ENCODE measurements around the gene TDG.

Gene TDG

DNA sequence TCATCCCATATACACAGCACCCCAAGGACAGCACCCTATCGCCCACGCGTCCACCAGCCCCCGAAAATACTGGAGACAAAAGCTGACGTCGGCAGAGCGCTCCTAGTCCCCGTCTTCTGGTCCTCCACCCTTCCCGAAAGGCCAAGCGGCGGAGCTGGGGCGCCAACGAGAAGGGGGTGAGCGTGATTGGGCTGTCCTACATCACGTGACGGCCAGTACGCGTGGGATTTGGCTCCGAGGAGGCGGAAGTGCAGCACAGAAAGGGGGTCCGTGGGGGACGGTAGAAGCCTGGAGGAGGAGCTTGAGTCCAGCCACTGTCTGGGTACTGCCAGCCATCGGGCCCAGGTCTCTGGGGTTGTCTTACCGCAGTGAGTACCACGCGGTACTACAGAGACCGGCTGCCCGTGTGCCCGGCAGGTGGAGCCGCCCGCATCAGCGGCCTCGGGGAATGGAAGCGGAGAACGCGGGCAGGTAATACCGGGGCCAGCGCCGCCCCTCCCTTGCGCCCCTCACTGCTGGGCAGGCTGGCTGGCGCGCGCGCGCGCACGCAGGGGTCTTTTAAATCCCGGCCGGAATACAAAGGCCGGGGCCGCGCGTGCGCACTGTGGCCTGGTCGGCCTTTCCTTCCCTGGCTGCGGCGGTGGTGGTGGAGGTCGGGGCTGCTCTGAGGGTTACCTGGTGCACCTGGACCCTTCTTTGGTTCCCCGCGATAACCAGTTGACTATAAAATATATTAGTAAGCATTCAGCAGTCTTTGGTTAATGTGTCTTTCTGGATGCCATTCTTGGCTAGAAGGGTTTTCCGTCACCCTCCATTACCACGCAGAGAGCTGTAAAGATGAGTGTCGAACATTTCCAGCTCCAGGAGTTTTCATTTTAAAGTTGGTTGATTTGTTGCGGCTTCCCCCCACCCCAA lies at the start of gene TDG:
Gene TDG (plus strand): TSS at position 283 of the 915 bp plus-strand sequence. CDS start 166 bp downstream, at position 449.
- peak; percentile 96 for DNase-seq (ENCODE audit: low read depth, low spot score)

DNA sequence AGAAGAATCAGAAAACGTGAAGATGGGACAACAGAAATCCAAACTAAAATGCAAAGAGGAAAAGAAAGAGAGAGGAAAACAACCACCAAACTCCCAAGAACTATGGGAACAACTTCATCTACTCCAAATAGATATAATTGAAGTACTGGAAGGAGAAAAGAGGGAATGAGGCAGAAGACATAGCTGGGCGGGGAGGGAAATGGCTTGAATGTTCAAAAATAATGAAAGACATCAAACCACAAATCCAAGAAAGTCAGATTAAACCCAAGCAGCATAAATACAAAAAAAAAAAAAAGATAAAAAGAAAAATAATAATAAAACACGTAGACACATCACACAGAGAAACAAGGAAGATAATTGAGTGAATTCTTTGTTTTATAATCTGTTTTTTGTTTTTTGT lies 47.8 kb upstream of the TDG start:
- no peak for DNase-seq (ENCODE audit: low read depth, low spot score)

DNA sequence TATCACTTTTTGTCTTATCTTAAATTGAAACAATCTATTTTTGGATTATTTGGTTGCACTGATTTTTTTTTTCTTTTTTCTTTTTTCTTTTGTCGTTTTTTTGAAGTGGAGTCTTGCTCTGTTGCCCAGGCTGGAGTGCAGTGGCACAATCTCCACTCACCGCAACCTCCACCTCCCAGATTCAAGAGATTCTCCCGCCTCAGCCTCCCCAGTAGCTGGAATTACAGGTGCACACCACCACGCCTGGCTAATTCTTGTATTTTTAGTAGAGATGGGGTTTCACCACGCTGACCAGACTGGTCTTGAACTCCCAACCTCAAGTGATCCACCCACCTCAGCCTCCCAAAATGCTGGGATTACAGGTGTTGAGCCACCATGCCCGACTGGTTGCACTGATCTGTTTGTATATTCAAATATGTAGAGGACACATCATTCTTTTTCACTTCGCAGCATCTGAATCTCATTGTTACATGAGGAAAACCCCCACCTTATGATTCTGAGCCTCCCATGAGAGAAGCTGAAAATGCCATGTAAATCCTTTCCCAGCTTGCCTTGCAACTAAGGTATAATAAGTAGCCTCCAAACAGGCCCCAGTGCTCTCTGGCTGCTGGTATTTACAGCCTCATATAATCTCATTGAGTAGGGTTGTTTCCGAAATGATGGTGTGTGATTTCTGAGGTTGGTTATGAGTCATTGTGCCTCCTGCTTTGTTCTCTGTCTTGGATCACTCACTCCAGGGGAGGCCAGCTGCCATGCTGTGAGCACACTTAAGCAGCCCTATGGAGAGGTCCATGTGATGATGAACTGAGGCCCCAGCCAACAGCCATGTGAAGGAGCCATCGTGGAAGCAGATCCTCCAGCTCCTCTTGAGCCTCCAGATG lies 40.7 kb upstream of the TDG start:
- DNase-seq (ENCODE audit: low read depth, low spot score), result no peak

DNA sequence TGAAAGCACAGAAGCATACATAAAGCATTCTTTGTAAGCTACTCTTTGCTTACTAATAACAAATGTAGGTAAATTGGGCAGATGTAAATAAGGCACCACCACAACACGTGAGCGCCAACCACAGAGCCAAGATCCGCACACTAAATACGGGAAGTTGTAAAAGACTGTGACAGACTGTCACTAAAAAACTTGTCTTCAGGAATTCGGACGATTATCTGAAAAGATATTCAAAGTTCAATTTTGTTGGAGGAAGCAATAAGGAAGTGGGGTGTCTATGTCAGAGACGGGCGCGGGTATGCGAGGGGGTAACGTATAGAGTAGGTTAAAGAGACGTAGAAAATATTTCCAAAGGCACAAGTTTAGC lies 37.0 kb upstream of the TDG start:
- no peak for DNase-seq (ENCODE audit: low read depth, low spot score)

DNA sequence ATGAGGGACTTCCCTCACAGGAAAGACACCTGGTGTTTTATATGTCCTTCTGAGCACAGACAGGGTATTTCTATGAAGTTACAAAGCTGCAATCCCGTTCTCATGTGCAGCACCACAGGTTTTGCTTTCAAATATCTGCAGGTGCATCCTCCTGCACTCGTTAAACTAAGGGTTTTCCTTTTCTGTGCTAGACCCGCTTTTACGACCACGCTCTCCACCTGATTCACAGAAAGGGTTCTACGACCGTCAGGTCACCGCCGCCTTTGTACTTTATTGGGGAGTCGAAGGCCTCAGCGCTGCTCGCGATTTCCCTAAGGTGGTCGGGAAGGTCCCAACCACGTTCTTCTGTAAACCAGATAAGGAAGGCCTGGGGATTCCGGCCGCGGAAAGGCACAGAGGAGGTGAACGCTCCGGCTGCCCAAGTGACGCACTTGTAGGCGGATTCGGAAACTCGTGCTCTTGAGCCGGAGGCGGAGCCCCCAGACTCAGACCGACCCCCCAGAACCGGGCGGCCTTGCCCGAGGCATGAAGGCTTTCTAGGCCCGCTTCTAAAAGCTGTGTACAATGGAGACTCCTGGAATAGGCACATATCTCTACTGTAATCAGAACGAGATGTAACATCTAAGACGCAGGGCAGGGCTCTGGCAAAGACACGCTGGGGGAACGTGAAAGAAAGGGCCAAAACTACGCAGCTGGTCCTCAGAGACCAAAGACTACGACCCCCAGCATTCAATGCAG lies 36.5 kb upstream of the TDG start:
- DNase-seq (ENCODE audit: low read depth, low spot score), result peak; percentile 72

DNA sequence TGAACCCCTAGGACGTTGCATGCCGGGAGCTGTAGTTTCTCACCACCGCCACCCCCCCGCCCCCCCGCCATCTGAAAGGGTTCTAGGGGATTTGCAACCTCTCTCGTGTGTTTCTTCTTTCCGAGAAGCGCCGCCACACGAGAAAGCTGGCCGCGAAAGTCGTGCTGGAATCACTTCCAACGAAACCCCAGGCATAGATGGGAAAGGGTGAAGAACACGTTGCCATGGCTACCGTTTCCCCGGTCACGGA lies 36.0 kb upstream of the TDG start:
- no peak for DNase-seq (ENCODE audit: low read depth, low spot score)

DNA sequence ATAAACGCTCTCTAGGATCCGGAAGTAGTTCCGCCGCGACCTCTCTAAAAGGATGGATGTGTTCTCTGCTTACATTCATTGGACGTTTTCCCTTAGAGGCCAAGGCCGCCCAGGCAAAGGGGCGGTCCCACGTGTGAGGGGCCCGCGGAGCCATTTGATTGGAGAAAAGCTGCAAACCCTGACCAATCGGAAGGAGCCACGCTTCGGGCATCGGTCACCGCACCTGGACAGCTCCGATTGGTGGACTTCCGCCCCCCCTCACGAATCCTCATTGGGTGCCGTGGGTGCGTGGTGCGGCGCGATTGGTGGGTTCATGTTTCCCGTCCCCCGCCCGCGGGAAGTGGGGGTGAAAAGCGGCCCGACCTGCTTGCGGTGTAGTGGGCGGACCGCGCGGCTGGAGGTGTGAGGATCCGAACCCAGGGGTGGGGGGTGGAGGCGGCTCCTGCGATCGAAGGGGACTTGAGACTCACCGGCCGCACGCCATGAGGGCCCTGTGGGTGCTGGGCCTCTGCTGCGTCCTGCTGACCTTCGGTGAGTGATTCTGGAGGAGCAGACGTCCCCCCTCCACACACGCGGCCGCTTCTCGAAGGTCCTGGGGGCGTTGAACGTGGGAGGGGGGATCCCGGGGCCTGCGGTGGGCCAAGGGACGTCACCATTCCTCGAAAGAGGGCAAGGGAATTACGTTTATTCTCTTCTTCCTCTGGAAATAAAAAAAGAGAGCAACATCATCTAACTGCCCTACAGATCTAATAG lies 35.5 kb upstream of the TDG start, which contains the start of gene HSP90B1:
Gene HSP90B1 (plus strand): TSS at position 377 of the 753 bp plus-strand sequence. CDS start 106 bp downstream, at position 483.
- peak; percentile 98 for DNase-seq (ENCODE audit: low read depth, low spot score)

DNA sequence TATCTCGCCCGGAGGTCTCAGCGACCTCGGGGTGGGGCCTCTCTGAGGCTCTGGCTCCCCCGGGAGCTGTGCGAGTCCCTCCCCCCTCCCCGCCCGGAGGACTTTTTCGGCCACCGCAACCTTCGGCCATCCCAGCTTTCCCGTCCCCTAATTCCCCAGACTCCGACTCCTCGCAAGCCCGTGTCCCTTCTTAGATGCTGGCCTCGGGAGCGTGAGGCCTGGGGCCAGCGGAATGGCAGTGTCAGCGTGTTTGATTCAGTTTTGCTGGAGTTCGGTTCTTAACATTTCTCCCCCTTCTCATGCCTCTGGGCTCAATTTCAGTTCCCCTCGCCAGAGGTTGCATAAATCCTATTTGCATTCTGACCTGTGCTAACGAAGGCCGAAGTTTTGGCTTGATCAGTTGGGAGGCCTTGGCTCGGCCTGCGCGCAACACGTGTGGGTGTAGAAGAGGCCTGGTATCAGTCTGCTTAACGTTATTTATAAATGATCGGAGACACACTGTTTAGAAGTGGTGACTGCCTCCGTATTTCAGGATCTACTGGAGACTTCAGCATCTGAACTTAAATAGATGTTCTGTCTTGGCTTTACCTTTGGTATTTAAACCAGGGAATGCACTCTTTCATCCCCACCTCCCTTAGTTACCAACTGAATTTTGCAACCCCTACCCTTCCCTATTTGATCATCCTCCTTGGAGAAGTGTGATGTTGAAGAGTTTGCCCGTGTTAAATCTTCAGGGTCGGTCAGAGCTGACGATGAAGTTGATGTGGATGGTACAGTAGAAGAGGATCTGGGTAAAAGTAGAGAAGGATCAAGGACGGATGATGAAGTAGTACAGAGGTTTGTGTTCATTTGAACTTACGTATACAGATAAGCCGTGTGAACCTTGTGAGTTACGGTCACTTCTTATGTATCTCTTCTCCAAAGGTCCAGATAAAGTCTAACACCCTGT lies 34.6 kb upstream of the TDG start:
- DNase-seq (ENCODE audit: low read depth, low spot score), result no peak

DNA sequence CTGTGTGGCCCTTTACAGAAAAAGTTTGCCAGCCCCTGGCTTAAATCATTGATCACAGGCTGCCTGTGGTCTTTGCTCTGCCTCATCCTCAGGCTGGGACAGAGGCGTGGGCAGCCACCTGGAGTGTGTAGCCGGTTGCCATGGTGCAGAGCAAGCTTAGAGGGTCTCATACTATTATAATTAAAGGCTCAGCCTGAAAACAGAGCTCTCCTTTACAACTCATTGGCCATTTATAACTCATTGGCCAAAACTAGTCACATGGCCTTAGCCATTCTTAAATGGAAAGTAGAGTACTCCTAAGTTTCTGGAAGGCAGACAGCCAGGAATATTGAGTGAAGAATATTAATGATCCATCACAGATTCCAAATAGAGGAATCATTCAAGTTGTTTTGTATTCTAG lies 32.4 kb upstream of the TDG start:
- no peak for DNase-seq (ENCODE audit: low read depth, low spot score)

DNA sequence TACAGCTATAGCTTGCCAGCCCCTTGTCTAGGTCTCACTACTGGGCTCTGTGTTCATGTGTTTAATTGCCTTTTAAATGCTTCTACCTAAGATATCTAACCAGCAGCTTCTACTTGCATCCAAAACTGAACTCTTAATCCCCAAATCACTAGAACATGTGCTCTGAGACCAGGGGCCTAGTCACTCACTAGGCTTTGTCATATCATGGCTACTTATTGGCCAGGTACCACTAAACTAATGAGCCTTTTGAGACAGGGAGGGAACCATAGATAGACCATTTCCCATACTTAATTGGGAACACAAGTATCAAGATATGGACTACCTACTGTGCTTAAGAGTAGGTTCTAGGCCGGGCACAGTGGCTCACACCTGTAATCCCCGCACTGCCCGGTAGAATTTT lies 29.0 kb upstream of the TDG start:
- DNase-seq (ENCODE audit: low read depth, low spot score), result no peak

DNA sequence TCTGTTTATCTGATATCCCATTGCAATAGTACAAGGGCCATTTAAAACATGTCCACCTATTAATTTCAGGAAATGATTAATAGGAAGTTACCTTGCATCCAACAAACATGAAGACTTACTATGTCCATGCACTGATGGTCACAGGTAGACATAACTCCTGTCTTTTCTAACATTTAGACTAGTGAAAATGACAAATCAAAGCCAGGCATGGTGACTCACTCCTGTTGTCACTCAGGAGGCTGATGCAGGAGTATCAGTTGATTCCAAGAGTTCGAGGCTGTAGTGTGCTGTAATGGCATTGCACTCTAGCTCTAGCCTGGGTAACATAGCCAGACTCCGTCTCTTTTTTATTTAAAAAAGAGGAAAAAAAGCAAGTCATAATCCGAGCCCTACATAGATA lies 20.7 kb upstream of the TDG start:
- DNase-seq (ENCODE audit: low read depth, low spot score), result no peak

DNA sequence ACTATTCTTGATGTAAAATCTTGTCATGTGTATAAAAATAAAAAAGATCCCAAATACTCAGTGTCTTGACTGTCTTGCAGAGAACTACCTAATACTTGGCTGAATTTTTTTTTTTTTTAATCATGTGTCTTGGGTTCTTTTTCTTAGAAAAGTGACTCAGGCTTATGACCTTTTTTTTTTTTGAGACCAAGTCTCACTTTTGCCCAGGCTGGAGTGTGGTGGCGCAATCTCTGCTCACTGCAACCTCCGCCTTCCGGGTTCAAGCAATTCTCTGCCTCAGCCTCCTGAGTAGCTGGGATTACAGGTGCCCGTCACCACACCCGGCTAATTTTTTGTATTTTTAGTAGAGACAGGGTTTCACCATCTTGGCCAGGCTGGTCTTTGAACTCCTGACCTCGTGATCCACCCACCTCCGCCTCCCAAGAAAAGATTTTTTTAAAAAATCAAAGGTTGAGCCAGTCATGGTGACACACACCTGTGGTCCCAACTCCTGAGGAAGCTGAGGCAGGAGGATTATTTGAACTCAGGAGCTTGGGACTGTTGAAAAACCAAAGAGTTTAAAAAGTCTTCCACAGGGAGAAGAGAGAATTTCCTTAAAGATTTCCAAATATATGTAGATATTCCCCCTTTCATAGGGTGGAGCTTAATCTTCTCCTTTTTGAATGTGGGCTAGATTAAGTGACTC lies 17.7 kb upstream of the TDG start:
- no peak for DNase-seq (ENCODE audit: low read depth, low spot score)

DNA sequence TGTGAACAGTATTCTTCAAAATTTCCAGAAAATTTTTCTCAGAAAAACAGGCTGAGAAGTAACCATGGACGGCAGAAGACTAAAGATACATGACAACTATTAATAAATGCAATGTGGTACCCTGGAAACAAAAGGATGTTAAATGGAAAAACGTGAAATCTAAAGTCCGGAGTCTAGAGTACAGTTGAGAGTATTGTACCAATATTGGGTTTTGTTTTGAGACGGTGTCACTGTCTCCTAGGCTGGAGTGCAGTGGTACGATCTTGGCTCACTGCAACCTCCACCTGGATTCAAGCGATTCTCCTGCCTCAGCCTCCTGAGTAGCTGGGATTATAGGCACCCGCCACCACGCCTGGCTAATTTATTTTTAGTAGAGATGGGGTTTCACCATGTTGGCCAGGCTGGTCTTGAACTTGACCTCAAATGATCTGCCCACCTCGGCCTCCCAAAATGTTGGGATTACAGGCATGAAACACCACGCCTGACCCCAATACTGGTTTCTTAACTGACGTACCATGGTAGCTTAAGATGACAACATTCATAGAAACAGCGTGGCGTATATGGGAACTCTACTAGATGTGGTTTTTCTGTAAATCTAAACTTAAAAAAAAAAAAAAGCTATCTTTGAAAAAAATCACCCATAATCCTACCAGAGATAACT lies 16.8 kb upstream of the TDG start:
- no peak for DNase-seq (ENCODE audit: low read depth, low spot score)

DNA sequence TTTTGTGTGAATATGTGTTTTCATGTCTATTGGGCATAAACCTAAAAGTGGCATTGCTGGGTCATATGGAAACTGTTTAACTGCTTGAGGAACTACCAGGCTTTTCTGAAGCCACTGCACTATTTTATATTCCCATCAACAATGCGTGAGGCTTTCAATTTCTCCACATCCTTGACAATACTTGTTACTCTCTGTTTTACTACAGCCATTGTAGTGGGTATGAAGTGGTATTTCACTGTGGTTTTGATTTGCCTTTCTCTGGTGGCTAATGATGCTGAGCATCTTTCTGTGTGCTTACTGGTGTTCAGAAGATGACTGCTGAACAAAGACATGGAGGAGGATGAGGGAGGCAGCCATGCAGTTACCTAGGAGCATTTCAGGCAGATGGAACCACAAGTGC lies 13.2 kb upstream of the TDG start:
- DNase-seq (ENCODE audit: low read depth, low spot score), result no peak

DNA sequence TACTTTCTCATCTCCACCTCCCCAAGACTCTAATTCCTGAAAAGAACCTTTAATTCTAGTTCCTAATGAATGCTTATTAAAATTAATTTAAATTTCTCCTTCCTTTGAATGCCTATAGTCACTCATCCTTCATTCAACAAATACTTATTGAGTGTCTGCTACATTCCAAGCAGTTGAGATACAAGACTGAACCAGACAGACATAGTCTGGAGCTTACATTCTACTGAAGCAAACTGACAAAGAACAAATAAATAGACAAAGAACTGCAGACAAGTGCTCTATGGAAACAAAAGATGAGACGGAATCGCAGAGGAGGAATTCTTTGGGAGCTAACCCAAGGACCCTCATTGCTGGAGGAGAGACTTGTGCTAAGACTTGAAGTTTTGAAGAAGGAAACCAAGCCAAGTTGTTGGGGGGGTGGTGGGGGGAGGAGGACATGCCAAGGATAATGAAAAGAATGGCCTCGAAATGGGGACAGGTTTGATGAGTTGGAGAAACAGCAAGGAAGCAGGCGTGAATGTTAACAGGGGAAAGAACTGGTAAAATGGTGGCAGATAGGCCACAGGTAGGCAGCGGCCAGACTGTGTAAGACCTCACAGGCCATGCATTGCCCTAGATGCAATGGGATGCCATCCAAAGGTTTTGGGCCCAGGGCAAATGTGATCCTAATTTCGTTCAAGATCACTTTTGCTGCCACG lies 9.7 kb upstream of the TDG start:
- DNase-seq (ENCODE audit: low read depth, low spot score), result no peak

DNA sequence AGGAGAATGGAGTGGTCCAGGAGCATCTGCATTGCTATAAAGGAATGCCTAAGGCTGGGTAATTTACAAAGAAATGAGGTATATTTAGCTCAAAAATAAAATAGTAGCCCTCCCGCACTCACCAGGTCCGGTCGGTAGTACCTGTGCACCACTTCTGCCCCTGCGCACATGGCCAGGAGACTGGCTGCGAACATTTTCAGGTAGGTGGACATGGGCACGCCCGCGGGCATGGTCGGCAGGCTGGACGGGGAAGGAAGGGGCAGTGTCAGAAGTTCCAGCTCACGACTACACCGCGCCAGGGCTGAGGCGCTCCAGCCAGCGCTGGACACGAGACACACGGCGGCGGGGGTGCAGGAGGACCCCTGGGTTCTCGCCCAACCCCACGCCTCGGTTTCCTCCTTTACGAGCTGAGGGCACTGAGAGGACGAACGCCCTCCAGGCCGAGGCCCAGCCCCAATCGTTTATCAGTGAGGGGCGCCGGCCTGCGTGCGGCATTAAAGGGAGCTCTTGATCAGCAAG lies 9.1 kb upstream of the TDG start:
- no peak for DNase-seq (ENCODE audit: low read depth, low spot score)

DNA sequence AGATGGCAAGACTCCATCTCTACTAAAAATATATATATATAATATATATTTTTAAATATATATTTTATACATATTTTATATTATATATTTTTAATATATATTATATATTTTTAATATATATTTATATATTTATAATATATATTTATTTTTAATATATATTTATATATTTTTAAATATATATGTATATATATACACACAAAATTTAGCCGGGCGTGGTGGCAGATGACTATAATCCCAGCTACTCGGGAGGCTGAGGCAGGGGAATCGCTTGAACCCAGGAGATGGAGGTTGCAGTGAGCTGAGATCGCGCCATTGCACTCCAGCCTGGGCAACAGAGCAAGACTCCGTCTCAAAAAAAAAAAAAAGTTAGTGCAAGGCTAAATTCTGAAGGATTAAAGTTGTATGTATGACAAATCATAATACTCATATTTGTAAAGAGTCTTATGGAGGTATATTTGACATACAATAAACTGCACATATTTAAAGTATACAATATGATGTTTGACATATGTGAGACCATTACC lies 7.7 kb upstream of the TDG start:
- DNase-seq (ENCODE audit: low read depth, low spot score), result no peak

DNA sequence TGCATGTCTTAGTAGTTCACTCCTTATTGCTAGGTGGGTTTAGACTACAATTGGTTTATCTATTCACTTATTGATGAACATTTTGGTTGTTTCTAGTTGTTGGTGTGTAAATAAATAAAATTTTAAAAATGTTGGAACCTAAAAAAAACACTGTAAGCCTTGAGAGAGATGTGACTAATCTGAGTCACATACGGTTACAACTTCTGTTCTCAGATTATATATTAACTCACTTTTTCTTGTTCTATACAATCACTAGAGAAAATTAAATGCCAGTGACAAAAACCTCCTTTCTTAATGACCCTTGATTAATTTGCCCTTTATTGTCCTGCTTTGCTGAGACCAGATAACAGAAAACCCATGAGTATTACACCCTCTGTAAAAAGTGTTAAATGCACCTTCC lies 7.1 kb upstream of the TDG start:
- DNase-seq (ENCODE audit: low read depth, low spot score), result no peak

Data from iPS DF 19.7 (cell line).